Measurements from ENCODE around the gene FAM168B.

The FAM168B gene

DNA sequence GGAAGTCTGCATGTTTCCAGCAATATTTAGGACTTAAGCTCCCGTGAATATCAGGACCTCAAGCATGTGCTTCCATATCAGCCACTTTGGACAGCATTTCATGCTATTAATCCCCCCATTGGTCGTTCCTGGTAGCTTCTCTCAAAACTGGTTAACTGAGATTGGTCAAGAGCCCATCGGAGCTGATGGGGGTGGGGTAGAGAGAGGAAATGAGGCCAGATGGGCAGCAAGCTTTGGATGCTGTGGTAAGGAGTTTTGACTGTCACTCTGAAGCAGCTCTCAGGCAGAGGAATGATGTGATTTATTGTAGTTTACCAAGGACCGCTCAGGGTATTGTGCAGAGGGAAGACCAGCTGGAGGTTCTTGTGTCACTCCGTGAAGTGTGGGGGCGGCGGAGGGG lies 81.8 kb downstream of the FAM168B start:
- H2AFZ ChIP-seq (ENCODE audit: low read length, unreplicated experiment): no peak overlapping the region
- H3K79me2 ChIP-seq (ENCODE audit: control insufficient read depth, insufficient read depth, low read length, unreplicated experiment): no peaks in the 10 kb centered on the region
- H3K4me3 ChIP-seq (ENCODE audit: low read depth, low read length): no peak overlapping the region
- H3K27me3 ChIP-seq (ENCODE audit: insufficient read depth, low read length): peaks cover 58% of the 10 kb centered on the region
- H3K36me3 ChIP-seq (ENCODE audit: insufficient read depth, low read length): no peaks in the 10 kb centered on the region
- no peak overlapping the region for H3K27ac ChIP-seq (ENCODE audit: low read depth, low read length)
- no peaks in the 10 kb centered on the region for H3K4me1 ChIP-seq (ENCODE audit: control insufficient read depth, insufficient read depth, low read length, unreplicated experiment)

DNA sequence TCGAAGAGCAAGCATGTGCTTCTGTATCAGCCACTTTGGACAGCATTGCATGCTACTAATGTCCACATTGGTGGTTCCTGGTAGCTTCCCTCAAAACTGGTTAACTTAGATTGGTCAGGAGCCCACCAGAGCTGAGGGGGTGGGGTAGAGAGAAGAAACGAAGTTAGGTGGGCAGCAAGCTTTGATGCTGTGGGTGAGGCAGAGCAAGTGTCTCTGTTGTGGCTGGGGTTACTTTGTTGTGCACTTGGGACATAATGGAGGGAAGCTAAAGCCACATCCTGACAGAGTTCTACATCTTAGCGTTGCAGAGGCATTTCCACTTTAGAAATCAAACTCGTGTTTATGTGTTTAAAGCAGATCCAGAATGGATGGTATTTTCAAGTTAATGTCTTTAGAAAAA lies 82.7 kb downstream of the FAM168B start:
- Histone ChIP-seq H2AFZ (ENCODE audit: low read length, unreplicated experiment) (no peak overlapping the region), H3K27me3 (ENCODE audit: insufficient read depth, low read length) (peaks cover 68% of the 10 kb centered on the region), H3K4me1 (ENCODE audit: control insufficient read depth, insufficient read depth, low read length, unreplicated experiment) (no peaks in the 10 kb centered on the region), H3K4me3 (ENCODE audit: low read depth, low read length) (no peak overlapping the region), H3K36me3 (ENCODE audit: insufficient read depth, low read length) (no peaks in the 10 kb centered on the region), H3K79me2 (ENCODE audit: control insufficient read depth, insufficient read depth, low read length, unreplicated experiment) (no peaks in the 10 kb centered on the region), H3K27ac (ENCODE audit: low read depth, low read length) (no peak overlapping the region)

DNA sequence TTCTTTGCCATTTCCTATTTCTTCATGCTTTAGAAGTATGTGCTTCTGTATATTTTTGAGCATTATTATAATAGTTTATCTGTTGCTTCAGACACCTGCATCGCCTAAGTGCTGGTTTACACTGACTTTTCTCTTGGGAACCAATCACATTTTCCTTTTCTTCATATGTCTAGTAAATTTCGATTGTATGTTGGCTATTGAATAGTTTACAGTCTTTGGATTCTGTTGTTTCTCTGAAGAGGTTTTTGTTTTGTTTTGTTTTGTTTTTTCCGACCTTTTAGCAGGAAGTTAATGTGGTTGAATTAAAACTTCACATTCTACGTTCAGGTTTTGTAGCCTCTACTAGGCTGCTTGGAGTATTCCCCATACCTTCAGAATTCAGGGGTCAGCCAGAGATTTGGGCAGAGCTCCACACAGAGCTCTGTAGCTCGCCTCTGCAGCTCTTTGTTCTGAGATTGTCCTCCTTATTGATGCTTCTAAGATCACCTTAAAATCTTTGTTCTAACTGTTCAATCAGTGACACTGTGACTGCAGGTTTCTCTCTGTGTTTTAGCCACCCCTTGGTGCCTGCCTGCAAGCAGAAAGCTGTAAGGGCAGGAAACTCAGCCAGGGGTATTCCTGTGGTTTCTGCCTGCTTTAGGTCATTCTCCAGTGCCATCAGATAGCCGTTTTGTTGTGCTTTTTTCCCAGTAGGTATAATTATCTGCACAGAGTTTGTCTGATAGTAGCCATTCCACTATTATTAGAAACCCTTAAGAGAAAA lies 83.4 kb downstream of the FAM168B start:
- H3K27ac ChIP-seq (ENCODE audit: low read depth, low read length): no peak overlapping the region
- H3K4me3 ChIP-seq (ENCODE audit: low read depth, low read length): no peak overlapping the region
- peaks cover 73% of the 10 kb centered on the region for H3K27me3 ChIP-seq (ENCODE audit: insufficient read depth, low read length)
- H3K4me1 ChIP-seq (ENCODE audit: control insufficient read depth, insufficient read depth, low read length, unreplicated experiment): no peaks in the 10 kb centered on the region
- H2AFZ ChIP-seq (ENCODE audit: low read length, unreplicated experiment): no peak overlapping the region
- H3K36me3 ChIP-seq (ENCODE audit: insufficient read depth, low read length): no peaks in the 10 kb centered on the region
- no peaks in the 10 kb centered on the region for H3K79me2 ChIP-seq (ENCODE audit: control insufficient read depth, insufficient read depth, low read length, unreplicated experiment)

DNA sequence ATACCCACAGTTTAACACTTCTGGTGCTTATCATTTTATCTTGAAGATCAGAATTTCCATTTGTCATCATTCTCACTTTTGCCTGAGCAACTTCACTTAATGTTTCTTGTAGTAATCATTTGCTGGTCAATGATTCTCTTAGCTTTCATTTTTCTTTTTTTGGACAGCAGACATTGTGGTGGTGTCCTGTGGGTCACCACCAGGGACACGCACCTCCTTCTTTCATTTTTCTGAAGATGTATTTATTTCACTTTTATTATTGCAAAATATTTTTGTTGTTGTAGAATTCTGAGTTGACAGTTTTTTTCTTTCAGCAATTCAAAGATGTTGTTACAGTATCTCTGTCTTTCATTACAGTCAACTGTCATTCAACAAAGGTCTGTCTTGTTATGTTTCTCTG lies 84.3 kb downstream of the FAM168B start:
- no peak overlapping the region for H3K4me3 ChIP-seq (ENCODE audit: low read depth, low read length)

DNA sequence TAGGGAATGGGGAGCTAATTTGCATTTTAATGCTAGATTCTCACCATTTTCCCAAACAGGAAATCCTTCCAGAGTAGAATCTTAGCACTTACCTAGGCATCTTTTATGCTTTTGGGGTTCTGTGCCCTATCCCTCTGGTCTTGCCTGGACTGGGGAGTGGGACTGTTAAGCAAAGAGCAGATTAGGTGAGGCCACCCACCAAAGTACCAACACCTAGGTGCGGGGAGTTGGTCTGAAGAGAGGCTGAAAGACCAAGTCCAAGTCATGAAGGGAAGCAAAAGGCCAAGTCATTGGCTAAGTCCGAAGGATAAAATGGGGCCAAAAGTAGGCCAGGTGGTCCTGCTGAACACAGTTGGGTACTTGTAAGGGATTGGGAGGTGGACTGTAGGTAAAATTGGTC lies 86.7 kb downstream of the FAM168B start:
- H3K4me3 ChIP-seq (ENCODE audit: low read depth, low read length): no peak overlapping the region
- H3K27me3 ChIP-seq (ENCODE audit: insufficient read depth, low read length): peaks cover 81% of the 10 kb centered on the region
- no peaks in the 10 kb centered on the region for H3K4me1 ChIP-seq (ENCODE audit: control insufficient read depth, insufficient read depth, low read length, unreplicated experiment)
- H3K36me3 ChIP-seq (ENCODE audit: insufficient read depth, low read length): no peaks in the 10 kb centered on the region
- H2AFZ ChIP-seq (ENCODE audit: low read length, unreplicated experiment): no peak overlapping the region
- no peaks in the 10 kb centered on the region for H3K79me2 ChIP-seq (ENCODE audit: control insufficient read depth, insufficient read depth, low read length, unreplicated experiment)
- H3K27ac ChIP-seq (ENCODE audit: low read depth, low read length): no peak overlapping the region

More for the DNA sequence above, 84.3 kb downstream of the FAM168B start:
- Histone ChIP-seq H3K27ac (ENCODE audit: low read depth, low read length) (no peak overlapping the region), H3K4me1 (ENCODE audit: control insufficient read depth, insufficient read depth, low read length, unreplicated experiment) (no peaks in the 10 kb centered on the region), H3K79me2 (ENCODE audit: control insufficient read depth, insufficient read depth, low read length, unreplicated experiment) (no peaks in the 10 kb centered on the region), H2AFZ (ENCODE audit: low read length, unreplicated experiment) (no peak overlapping the region), H3K36me3 (ENCODE audit: insufficient read depth, low read length) (no peaks in the 10 kb centered on the region), H3K27me3 (ENCODE audit: insufficient read depth, low read length) (peaks cover 77% of the 10 kb centered on the region)

DNA sequence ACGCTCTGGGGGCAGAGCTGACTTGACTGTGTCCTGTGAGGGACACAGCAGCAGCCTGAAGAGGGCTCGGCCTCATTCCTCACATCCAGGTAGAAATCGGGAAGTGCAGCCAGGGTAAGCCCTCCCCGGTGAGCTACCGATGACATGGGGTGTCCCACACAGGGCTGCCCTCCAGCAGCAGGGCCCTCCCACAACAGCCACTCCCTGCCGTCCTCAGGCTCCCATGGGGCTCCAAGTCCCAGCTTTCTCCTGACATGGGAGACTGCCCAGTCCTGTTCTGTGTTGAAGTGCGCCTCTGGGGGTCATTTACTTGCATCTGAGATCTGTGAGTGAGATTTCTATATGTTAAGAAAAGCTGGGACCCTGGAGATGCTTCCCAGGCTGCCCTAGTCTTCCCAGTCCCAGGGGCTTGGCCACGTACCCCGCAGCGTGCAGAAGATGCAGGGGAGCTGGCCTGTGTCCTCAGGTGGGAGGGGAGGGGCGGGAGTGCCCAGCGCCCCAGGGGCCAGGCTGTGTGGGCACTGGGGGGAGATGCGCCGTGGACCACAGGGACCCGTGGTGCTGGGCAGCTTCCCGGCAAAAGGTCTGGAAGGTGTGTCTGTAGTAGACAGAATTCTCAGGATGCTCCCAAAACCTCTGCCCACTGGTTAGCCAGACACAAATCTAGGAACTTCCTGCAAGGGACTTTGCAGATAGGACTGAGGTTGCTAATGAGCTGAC lies 87.9 kb downstream of the FAM168B start:
- H2AFZ ChIP-seq (ENCODE audit: low read length, unreplicated experiment): no peak overlapping the region

DNA sequence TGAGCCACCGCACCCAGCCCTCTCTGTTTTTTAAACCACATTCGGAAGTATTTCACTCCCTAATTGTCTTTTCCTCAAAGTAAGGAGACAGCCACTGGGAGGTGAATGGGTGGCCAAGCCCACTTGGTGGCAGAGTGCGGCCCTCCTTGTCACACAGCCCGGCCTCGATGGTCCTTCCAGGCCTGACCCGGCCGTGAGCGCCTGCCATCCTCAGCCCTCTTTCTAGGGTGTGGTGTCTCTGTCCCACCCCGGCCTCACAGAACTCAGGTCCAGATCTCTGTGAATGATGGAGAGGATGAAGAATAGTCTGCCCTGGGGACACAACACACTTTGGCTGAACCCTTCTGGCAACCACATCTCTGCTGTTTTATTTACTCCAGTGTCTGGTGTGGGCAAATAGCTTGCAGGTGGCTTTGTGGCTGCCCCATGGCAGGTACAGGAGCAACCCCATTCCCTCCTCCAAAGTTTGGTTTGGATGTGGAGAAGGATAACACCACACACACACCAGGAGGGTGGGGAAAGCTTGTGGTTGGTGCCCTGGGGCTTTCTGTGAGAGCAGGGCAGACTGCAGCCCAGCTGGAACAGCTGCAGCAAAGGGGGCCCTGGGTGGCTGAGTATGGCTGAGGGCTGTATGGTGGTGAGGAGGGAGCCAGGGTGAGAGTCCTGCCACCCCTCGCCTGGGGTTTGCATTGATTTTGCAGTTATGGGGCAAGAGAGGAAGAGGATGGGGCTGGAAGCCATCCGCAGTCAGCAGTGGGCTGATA lies 88.6 kb downstream of the FAM168B start:
- H3K27ac ChIP-seq (ENCODE audit: low read depth, low read length): no peak overlapping the region
- peaks cover 74% of the 10 kb centered on the region for H3K27me3 ChIP-seq (ENCODE audit: insufficient read depth, low read length)
- no peaks in the 10 kb centered on the region for H3K79me2 ChIP-seq (ENCODE audit: control insufficient read depth, insufficient read depth, low read length, unreplicated experiment)
- no peaks in the 10 kb centered on the region for H3K36me3 ChIP-seq (ENCODE audit: insufficient read depth, low read length)
- no peak overlapping the region for H2AFZ ChIP-seq (ENCODE audit: low read length, unreplicated experiment)
- no peaks in the 10 kb centered on the region for H3K4me1 ChIP-seq (ENCODE audit: control insufficient read depth, insufficient read depth, low read length, unreplicated experiment)
- H3K4me3 ChIP-seq (ENCODE audit: low read depth, low read length): no peak overlapping the region

More for the DNA sequence above, 87.9 kb downstream of the FAM168B start:
- H3K4me1 ChIP-seq (ENCODE audit: control insufficient read depth, insufficient read depth, low read length, unreplicated experiment): no peaks in the 10 kb centered on the region
- no peaks in the 10 kb centered on the region for H3K36me3 ChIP-seq (ENCODE audit: insufficient read depth, low read length)
- no peak overlapping the region for H3K27ac ChIP-seq (ENCODE audit: low read depth, low read length)
- H3K79me2 ChIP-seq (ENCODE audit: control insufficient read depth, insufficient read depth, low read length, unreplicated experiment): no peaks in the 10 kb centered on the region
- no peak overlapping the region for H3K4me3 ChIP-seq (ENCODE audit: low read depth, low read length)
- H3K27me3 ChIP-seq (ENCODE audit: insufficient read depth, low read length): peaks cover 74% of the 10 kb centered on the region

DNA sequence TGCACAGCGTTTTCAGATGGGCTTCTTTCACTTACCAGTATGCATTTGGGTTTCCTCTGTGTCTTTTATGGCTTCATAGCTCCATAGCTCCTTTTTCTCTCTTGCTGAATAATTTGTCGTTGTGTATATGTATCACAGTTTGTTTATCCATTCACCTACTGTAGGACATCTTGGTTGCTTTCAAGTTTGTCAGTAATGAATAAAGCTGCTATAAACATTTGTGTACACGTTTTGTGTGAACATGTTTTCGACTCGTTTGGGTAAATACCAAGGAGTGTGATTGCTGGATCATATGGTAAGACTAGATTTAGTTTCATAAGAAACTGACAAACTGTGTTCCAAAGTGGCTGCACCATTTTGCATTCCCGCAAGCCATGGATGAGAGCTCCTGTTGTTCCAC lies 94.7 kb downstream of the FAM168B start:
- Histone ChIP-seq H3K36me3 (ENCODE audit: insufficient read depth, low read length) (no peaks in the 10 kb centered on the region), H3K4me3 (ENCODE audit: low read depth, low read length) (no peak overlapping the region), H3K79me2 (ENCODE audit: control insufficient read depth, insufficient read depth, low read length, unreplicated experiment) (no peaks in the 10 kb centered on the region), H3K27ac (ENCODE audit: low read depth, low read length) (no peak overlapping the region), H3K4me1 (ENCODE audit: control insufficient read depth, insufficient read depth, low read length, unreplicated experiment) (no peaks in the 10 kb centered on the region), H2AFZ (ENCODE audit: low read length, unreplicated experiment) (no peak overlapping the region), H3K27me3 (ENCODE audit: insufficient read depth, low read length) (peaks cover 66% of the 10 kb centered on the region)
